CD4-positive, alpha-beta T cell treated with Interferon alpha-2 for 1 hour (primary cell): ENCODE results near the gene KCNN2.

Source experiments
- DNase-seq, 2 donors: peaks; one replicate each; pipeline ENCODE4 v3.0.0-alpha.2; 2020 to 2022

The KCNN2 gene

GRCh38 chr5:114361724-114362196 lies at the start of gene KCNN2:
Gene KCNN2, plus strand, starts transcription at chr5:114362070. Its CDS starts 70 bp downstream, at chr5:114362140.
- no peak for DNase-seq

- no peak for DNase-seq
Observed at GRCh38 chr5:114312658-114313057, 49.2 kb upstream of the KCNN2 start.

DNA sequence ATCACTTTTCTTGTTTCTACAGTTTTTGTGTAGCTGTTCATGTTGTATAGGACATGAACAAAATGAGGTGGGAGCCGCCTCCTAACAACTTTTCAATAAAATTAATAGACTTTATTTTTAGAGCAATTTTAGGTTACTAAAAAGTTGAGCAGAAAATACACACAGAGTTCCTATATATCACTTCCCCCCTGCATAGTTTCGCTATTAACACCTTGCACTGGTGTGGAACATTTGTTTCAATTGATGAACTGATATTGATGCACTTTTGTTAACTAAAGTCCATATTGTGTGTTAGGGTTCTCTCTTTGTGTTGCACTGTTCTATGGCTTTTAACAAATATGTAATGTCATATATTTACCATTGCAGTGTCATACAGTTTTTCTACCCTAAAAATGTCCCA lies 47.8 kb upstream of the KCNN2 start:
- DNase-seq, result no peak

DNA sequence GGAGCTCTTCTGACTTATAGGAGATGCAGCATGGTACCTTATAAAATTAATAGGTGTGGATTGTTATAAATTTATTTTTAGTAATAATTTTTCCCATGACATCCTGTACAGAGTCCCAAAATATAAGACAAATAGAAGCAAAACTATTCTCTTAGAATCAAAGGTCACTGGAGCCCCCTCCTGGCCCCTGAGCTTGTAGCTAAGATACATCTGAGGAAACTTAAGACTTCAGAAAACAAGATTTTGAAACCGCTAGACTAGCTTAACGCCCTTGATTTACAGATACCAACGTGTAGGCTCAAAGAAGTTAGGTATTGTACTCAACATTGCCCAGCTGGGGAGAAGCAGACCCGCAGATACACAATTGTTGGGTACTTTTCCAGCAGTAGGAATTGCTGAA lies 45.7 kb upstream of the KCNN2 start:
- no peak for DNase-seq

GRCh38 chr5:114317751-114318150 lies 44.1 kb upstream of the KCNN2 start:
- DNase-seq, result no peak

DNA sequence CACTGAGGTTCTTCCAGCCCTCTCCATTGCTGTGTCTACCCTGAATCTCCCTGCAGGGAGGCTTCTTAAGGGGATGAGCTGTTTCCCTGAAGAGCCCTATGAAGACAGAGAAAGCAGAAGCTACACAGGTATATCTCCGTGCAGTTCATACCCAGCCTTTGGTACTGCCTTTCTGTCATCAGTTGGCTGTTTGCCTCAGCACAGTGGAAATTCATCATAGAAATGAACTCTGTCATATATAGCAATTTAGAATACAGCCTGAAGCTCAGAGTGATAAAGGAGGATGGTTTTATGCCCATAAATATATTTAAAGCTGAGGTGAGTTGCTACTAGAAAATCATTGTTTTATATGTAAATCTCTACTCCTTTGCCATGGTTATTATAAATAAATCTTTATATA lies 42.6 kb upstream of the KCNN2 start:
- no peak for DNase-seq

DNA sequence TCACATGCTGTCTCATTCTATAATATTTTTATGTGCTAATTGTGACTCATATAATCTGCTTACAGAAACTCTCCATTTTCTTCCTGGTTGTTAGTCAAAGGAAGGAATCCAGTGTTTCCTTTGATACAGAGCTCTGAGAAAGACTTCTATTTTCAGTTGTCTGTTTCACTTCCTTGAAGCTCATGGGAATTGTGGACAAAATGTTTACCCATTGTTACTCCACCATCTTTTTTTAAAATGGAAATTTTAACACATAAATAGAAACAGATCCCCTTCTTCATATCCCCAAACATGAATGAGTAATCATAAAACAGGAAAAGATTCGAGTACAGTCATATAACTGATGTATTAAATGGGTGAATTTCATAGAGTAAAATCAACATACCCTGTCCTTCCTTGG lies 42.0 kb upstream of the KCNN2 start:
- DNase-seq, result no peak

DNA sequence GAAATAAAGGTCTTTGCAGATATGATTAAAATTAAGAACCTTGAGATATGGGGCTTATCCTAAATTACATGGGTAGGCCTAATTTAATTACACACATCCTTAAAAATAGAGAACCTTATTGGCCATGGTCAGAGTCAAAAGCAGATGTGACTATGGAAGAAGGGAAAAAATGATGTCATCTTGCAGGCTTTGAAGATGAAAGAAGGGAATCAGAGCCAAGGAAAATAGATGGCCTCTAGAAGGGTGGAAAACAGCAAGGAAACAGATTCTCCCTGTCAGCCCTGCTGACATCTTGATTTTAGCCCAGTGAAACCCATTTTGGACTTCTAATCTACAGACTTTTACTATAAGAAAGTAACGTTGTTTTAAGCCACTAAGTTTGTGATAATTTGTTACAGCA lies 37.6 kb upstream of the KCNN2 start:
- DNase-seq, result no peak

GRCh38 chr5:114325541-114325940 lies 36.3 kb upstream of the KCNN2 start:
- DNase-seq, result no peak

GRCh38 chr5:114327474-114327873 lies 34.4 kb upstream of the KCNN2 start:
- DNase-seq, result no peak

DNA sequence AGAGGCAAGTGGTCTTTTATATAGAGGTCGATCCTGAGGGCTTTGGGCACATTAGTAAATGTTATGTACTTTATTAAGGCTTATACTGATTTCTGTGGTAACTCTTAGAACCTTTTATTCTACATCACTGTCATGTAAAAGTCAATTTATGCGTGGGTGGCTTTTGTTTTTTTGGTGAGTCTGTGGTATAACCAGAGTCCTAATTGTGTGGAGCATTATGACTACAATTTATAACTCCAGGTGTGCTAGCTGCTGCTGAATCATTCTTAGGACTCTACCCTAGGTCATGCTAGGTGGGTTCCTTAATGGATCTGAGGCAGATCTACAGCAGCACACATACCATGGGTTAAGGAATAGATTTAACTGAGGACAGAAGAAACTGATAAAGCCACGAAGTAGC lies 33.9 kb upstream of the KCNN2 start:
- DNase-seq, result no peak

GRCh38 chr5:114330916-114331531 lies 30.8 kb upstream of the KCNN2 start:
- no peak for DNase-seq

DNA sequence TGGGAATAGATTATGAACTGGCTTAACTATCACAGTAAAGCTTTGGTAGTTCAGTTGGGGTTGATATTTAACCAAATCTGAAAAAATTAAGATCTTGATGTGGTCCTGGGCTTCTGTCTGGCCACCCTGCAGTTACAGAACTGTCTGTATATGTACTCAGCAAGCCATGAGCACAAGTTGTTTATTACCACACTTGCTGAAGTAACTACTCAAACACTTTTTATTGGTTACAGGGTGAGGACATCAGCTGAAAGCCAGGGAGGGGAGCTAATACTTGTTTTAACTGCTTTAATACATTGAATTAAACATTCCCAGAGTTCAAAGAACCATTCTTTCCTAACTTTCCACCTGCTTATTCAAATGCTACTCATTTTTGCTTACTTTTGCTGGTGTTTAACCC lies 29.4 kb upstream of the KCNN2 start:
- no peak for DNase-seq

- DNase-seq, result no peak
Observed at GRCh38 chr5:114332925-114333324, 28.9 kb upstream of the KCNN2 start.

- DNase-seq, result no peak
Observed at GRCh38 chr5:114335391-114335790, 26.5 kb upstream of the KCNN2 start.

GRCh38 chr5:114339108-114339507 lies 22.8 kb upstream of the KCNN2 start:
- no peak for DNase-seq

GRCh38 chr5:114346181-114346580 lies 15.7 kb upstream of the KCNN2 start:
- DNase-seq, result no peak

- no peak for DNase-seq
Observed at GRCh38 chr5:114355086-114355830, 6.6 kb upstream of the KCNN2 start.

DNA sequence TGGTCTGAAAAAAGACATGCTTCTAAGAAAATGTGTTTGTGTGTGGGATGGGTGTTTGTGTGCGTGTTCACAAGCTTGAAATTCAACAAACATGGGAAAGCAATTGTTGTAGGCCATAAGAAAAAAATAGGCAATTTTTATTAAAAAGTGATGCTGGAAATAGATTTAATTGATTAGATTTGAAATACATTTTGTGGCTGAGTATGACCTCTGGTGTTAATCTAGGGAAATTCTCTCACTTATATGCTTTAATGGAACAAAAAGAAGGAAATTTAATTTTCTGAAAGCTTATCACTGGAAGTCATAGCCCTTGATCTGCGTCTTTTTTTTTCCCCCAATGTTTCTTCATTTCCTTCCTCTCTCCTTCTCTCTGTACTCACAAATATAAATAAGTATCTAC lies 3.5 kb upstream of the KCNN2 start:
- DNase-seq, result no peak

GRCh38 chr5:114360357-114360756 lies 1.5 kb upstream of the KCNN2 start:
- DNase-seq, result no peak

GRCh38 chr5:114360816-114361723 lies 800 bp upstream of the KCNN2 start:
- DNase-seq, result no peak

GRCh38 chr5:114362197-114362976 lies 517 bp downstream of the KCNN2 start:
- no peak for DNase-seq
